GM12878 (cell line): ENCODE results near the gene TEX22.
"Not testable (repeated sequence)": the region's sequence is repeated elsewhere in the genome, so short reads cannot be mapped to it uniquely, and the experiment has no call there.

Experiments
- BHLHE40 ChIP-seq, 2 experiments: fragments of 450-650 bp in 1 of 2; IDR thresholded peaks; 2 replicates each; pipeline ENCODE4 v1.6.1; 2011 to 2017; ENCODE audit warnings: low read depth in 2 of 2, borderline replicate concordance in 1 of 2, improper control_type of control experiment in 1 of 2, low read length in 1 of 2, mild to moderate bottlenecking in 1 of 2
- CTCF ChIP-seq, 3 experiments: IDR thresholded peaks in 2 of 3; conservative IDR thresholded peaks in 1 of 3; 2 replicates each; pipeline ENCODE4 v1.5.1; 2011; ENCODE audit warnings: low read depth in 3 of 3, low read length in 3 of 3, mild to moderate bottlenecking in 3 of 3, control low read depth in 2 of 3, moderate library complexity in 2 of 3, inconsistent platforms in 1 of 3, mixed read lengths in 1 of 3; ENCODE audit not compliant: control insufficient read depth in 2 of 3, insufficient read depth in 1 of 3; ENCODE audit errors: extremely low read depth in 1 of 3
- FOXK2 ChIP-seq: fragments of 450-650 bp; IDR thresholded peaks from 2 replicates; pipeline ENCODE4 v1.6.1; 2017; ENCODE audit warnings: mild to moderate bottlenecking, moderate library complexity
- HDAC2 ChIP-seq: fragments of 200-600 bp; sonication (generic); IDR thresholded peaks from 2 replicates; pipeline ENCODE4 v1.6.1; 2017
- MXI1 ChIP-seq: fragments of 150-350 bp; IDR thresholded peaks from 2 replicates; pipeline ENCODE4 v1.6.1; 2011; ENCODE audit warnings: low read depth, mild to moderate bottlenecking, inconsistent platforms, low read length, improper control_type of control experiment
- NFYB ChIP-seq: IDR thresholded peaks from 2 replicates; pipeline ENCODE4 v1.6.1; 2011; ENCODE audit warnings: low read depth, mild to moderate bottlenecking, low read length, improper control_type of control experiment, moderate library complexity; ENCODE audit not compliant: insufficient read depth
- NR2F1 ChIP-seq: fragments of 450-650 bp; conservative IDR thresholded peaks from 2 replicates; pipeline ENCODE4 v1.6.1; 2017; ENCODE audit warnings: mild to moderate bottlenecking
- PAX5 ChIP-seq: IDR thresholded peaks from 2 replicates; pipeline ENCODE4 v1.6.1; 2011; ENCODE audit warnings: low read depth, low read length, borderline replicate concordance
- PAX8 ChIP-seq: fragments of 450-650 bp; IDR thresholded peaks from 2 replicates; pipeline ENCODE4 v1.6.1; 2017; ENCODE audit warnings: mild to moderate bottlenecking, moderate library complexity
- PRDM15 ChIP-seq: fragments of 450-650 bp; formaldehyde crosslinking; IDR thresholded peaks from 2 replicates; pipeline ENCODE4 v1.4.0; 2020; ENCODE audit warnings: mild to moderate bottlenecking, moderate library complexity
- SMAD1 ChIP-seq: fragments of 450-650 bp; IDR thresholded peaks from 2 replicates; pipeline ENCODE4 v1.6.1; 2018; ENCODE audit warnings: mild to moderate bottlenecking, low read depth; ENCODE audit not compliant: partially characterized antibody
- SMARCA5 ChIP-seq: fragments of 450-650 bp; IDR thresholded peaks from 2 replicates; pipeline ENCODE4 v1.6.1; 2017; ENCODE audit warnings: mild to moderate bottlenecking
- SP1 ChIP-seq: IDR thresholded peaks from one replicate; pipeline ENCODE4 v1.6.1; 2011; ENCODE audit warnings: low read depth, low read length
- ZNF24 ChIP-seq: fragments of 450-650 bp; IDR thresholded peaks from 2 replicates; pipeline ENCODE4 v1.6.1; 2017; ENCODE audit warnings: antibody characterized with exemption, mild to moderate bottlenecking

GRCh38 chr14:105361412-105361811 lies 36.9 kb upstream of the TEX22 start:
- TF ChIP-seq PAX8; ZNF24; CTCF (IDR thresholded peaks at IDR 0.05 in 2 of 3, conservative IDR thresholded peaks at IDR 0.05 in 1 of 3; ENCODE audit: control insufficient read depth in 2 of 3, extremely low read depth in 1 of 3, insufficient read depth in 1 of 3, low read depth in 3 of 3, low read length in 3 of 3); SMARCA5; FOXK2; NR2F1; PAX5; PRDM15 (CRISPR knock-in tag); SP1; NFYB; HDAC2; BHLHE40 (IDR thresholded peaks at IDR 0.05; ENCODE audit: borderline replicate concordance in 1 of 2, low read depth in 2 of 2, low read length in 1 of 2); MXI1; SMAD1: not testable (repeated sequence)
